K562 (cell line): Measurements from ENCODE around the gene HEATR1. TPM values are rescaled to one million over a fixed set of nuclear protein-coding genes. Genes with fewer than 3 reads are reported as not detected.

ENCODE experiments used
- ATAC-seq: fragments of 200-7000 bp; cut with Tn5 transposase; 3 replicates; pipeline ENCODE4 v1.9.1; 2020; ENCODE audit warnings: moderate library complexity
- BruUV-seq: library from RNA; stranded (reverse); fragments of 400-500 nt; replicated peaks from 2 replicates; lab custom pipeline; 2021; lab: Mats Ljungman, UMichigan
- CTCF ChIA-PET: fragments of 300-600 bp; formaldehyde crosslinking; extraction: SDS; loops from one replicate; lab custom pipeline; 2021; ENCODE audit warnings: low intra/inter-chr PET ratio; lab: Yijun Ruan, JAX
- POLR2A ChIA-PET: fragments of 300-600, 350-650 bp; sonication (Branson Sonifier 250); formaldehyde crosslinking; extraction: SDS; loops from one replicate; lab custom pipeline; 2021; ENCODE audit warnings: antibody characterized with exemption, inconsistent platforms; lab: Yijun Ruan, JAX
- DNase-seq, 4 experiments: peaks; one replicate each; pipeline versions ENCODE4 v3.0.0 to v3.0.0-alpha.2; 2011 to 2018; ENCODE audit warnings: low spot score in 3 of 4, mixed read lengths in 3 of 4; ENCODE audit errors: extremely low read depth in 1 of 4
- FAIRE-seq: peaks from 2 replicates; lab custom pipeline; 2011; peaks lifted over from hg19 to GRCh38; lab: Jason Lieb, UNC
- H2AFZ ChIP-seq: 2 replicates; pipeline ENCODE4 v1.6.0; 2011; ENCODE audit warnings: low read depth, low read length, control low read depth, inconsistent platforms
- H3K27ac ChIP-seq: fragments of 200-600 bp; 3 replicates; pipeline ENCODE4 v1.8.0; 2011; ENCODE audit warnings: low read depth, mild to moderate bottlenecking, control low read depth, inconsistent platforms, low read length, moderate library complexity, mixed read lengths; ENCODE audit errors: extremely low read depth
- H3K27me3 ChIP-seq, 2 experiments: fragments of 300-600 bp in 1 of 2; 2 replicates in 1 of 2; 3 replicates in 1 of 2; pipeline versions ENCODE4 v1.6.0 to v1.8.0; 2011; ENCODE audit warnings: inconsistent platforms in 2 of 2, low read length in 2 of 2, mild to moderate bottlenecking in 1 of 2, mixed read lengths in 1 of 2, moderate library complexity in 1 of 2; ENCODE audit not compliant: control insufficient read depth in 2 of 2, insufficient read depth in 2 of 2
- H3K36me3 ChIP-seq: fragments of 300-600 bp; 3 replicates; pipeline ENCODE4 v1.8.0; 2011; ENCODE audit warnings: mild to moderate bottlenecking, low read length, inconsistent platforms; ENCODE audit not compliant: control insufficient read depth, insufficient read depth
- H3K4me1 ChIP-seq, 2 experiments: fragments of 200-600 bp in 1 of 2; replicated peaks in 1 of 2; 2 replicates in 1 of 2; 3 replicates in 1 of 2; pipeline versions ENCODE4 v1.5.1 to v1.8.0; 2011; ENCODE audit warnings: inconsistent platforms in 2 of 2, low read length in 2 of 2, mild to moderate bottlenecking in 1 of 2, mixed read lengths in 1 of 2, moderate library complexity in 1 of 2; ENCODE audit not compliant: control insufficient read depth in 2 of 2, insufficient read depth in 2 of 2
- H3K4me2 ChIP-seq: 2 replicates; pipeline ENCODE4 v1.6.1; 2011; ENCODE audit warnings: low read length, control low read depth, inconsistent platforms, mixed read lengths; ENCODE audit not compliant: insufficient read depth
- H3K4me3 ChIP-seq: fragments of 200-600 bp; sonication (generic), shearing (Covaris generic); 2 replicates; pipeline ENCODE4 v1.5.1; 2016; ENCODE audit warnings: control low read depth, inconsistent platforms
- H3K79me2 ChIP-seq: fragments of 200-600 bp; 3 replicates; pipeline ENCODE4 v1.8.0; 2011; ENCODE audit warnings: low read length, inconsistent platforms; ENCODE audit not compliant: control insufficient read depth, insufficient read depth
- H3K9ac ChIP-seq, 2 experiments: 2 replicates each; pipeline versions ENCODE4 v1.6.0 to v1.6.1; 2011; ENCODE audit warnings: low read depth in 2 of 2, low read length in 2 of 2, control low read depth in 1 of 2, inconsistent platforms in 1 of 2, mild to moderate bottlenecking in 1 of 2, mixed read lengths in 1 of 2; ENCODE audit not compliant: insufficient read depth in 1 of 2
- H3K9me1 ChIP-seq: one replicate; pipeline ENCODE4 v1.6.0; 2011; ENCODE audit warnings: inconsistent platforms, mild to moderate bottlenecking, low read length, moderate library complexity; ENCODE audit not compliant: control insufficient read depth, insufficient read depth
- H3K9me3 ChIP-seq: replicated peaks from 2 replicates; pipeline ENCODE4 v1.5.1; 2011; ENCODE audit warnings: low read depth, low read length, inconsistent platforms; ENCODE audit not compliant: control insufficient read depth, insufficient read depth
- H4K20me1 ChIP-seq: replicated peaks from 2 replicates; pipeline ENCODE4 v1.6.1; 2011; ENCODE audit warnings: low read length, inconsistent platforms, mixed read lengths; ENCODE audit not compliant: control insufficient read depth, insufficient read depth
- ARID2 ChIP-seq: fragments of 450-650 bp; IDR thresholded peaks from 2 replicates; pipeline ENCODE4 v1.6.1; 2017; ENCODE audit warnings: antibody characterized with exemption, mild to moderate bottlenecking
- TFE3 ChIP-seq: fragments of 450-650 bp; formaldehyde crosslinking; IDR thresholded peaks from 2 replicates; pipeline ENCODE4 v1.4.0; 2020; ENCODE audit warnings: mild to moderate bottlenecking, mixed read lengths
- USF1 ChIP-seq: sonication (generic); formaldehyde crosslinking; IDR thresholded peaks from 2 replicates; pipeline ENCODE4 v1.9.0; 2022; ENCODE audit warnings: mild to moderate bottlenecking, missing genetic modification reagents
- WGBS: fragments of 100-300 bp; shearing (Covaris generic); methylation state at CpG from one replicate; pipeline ENCODE4 v1.1.6; 2016; ENCODE audit warnings: low coverage, mixed read lengths; ENCODE audit not compliant: insufficient coverage; ENCODE audit errors: missing lambda C conversion rate; 5-methylcytosine and 5-hydroxymethylcytosine counted together
- in situ Hi-C: fragments of 300-500 bp; cut with MboI; formaldehyde crosslinking; loops from 4 replicates; pipeline ENCODE4 v1.15.0; 2018; ENCODE audit warnings: inconsistent platforms, mixed read lengths
- intact Hi-C: fragments of 100-400 bp; cut with micrococcal nuclease; formaldehyde crosslinking; loops from 2 replicates; pipeline ENCODE4 v1.14.2; 2022
- polyA plus RNA-seq, 8 experiments: library from polyadenylated mRNA; depleted of rRNA in 4 of 8; stranded (reverse) in 5 of 8; unstranded in 3 of 8; fragments of >200 nt; fragmentation: Nextera tagmentation in 2 of 8; fragmentation: Illumina TruSeq in 1 of 8; extraction: Ambion mirVana in 2 of 8; extraction: Trizol in 1 of 8; gene quantifications; 2 replicates each; pipeline versions ENCODE4 v1.2.1 to v1.2.3, GENCODE V29; 2011 to 2014; ENCODE audit warnings: inconsistent platforms in 1 of 8, missing spikeins in 1 of 8
- total RNA-seq, 7 experiments: library from RNA; depleted of rRNA in 6 of 7; stranded (reverse); fragments of >200 nt in 6 of 7; fragmentation: Illumina TruSeq in 2 of 7; extraction: Trizol in 2 of 7; gene quantifications; 2 replicates each; pipeline versions ENCODE4 v1.2.1 to v1.2.3, GENCODE V29; 2011 to 2021; ENCODE audit warnings: low replicate concordance in 1 of 7

Gene HEATR1
- total and polyA plus RNA-seq, 9 of the 15 experiments (the other 6 are each of a cell fraction or from before 2014, with no cell fraction given), result 28.3 to 108 (median 50.9) TPM

GRCh38 chr1:236638945-236639344 is 34.6 kb upstream of the HEATR1 start:
- in situ Hi-C loops (loop anchor here (10.0 kb wide), 1 partner anchor 746 kb away; no protein-coding TSS in a partner anchor), intact Hi-C loops (no loop called here)
- Histone ChIP-seq H4K20me1 (no peaks in the 10 kb centered on the region), H3K36me3 (no peaks in the 10 kb centered on the region), H3K4me3 (no peak overlapping the region), H3K79me2 (no peaks in the 10 kb centered on the region), H3K9me3 (no peaks in the 10 kb centered on the region), H3K4me1 (peaks cover 0 to 5% of the 10 kb centered on the region in 2 experiments; a peak in 2 of 5 replicates), H3K9ac (no peak overlapping the region), H3K9me1 (no peaks in the 10 kb centered on the region), H3K4me2 (no peak overlapping the region; the same call in 1 of the 2 replicates), H2AFZ (no peak overlapping the region; the same call in 1 of the 2 replicates), H3K27ac (no peak overlapping the region), H3K27me3 (peaks cover 32 to 38% of the 10 kb centered on the region in 2 experiments)
- 3% methylated on average over 13 of the region's 13 CpGs for WGBS
- no peak for FAIRE-seq
- no peak for ATAC-seq
- TF ChIP-seq ARID2, result no peak
- TF ChIP-seq TFE3, result peak; percentile 32; the same call in 1 of the 2 replicates
- 0 out of 2 replicates have a peak, but pooled peaks have one; percentile 20 for TF ChIP-seq USF1 (CRISPR knock-in tag)
- DNase-seq, result no peak
- BruUV-seq, result no TSS peak
- ChIA-PET POLR2A (interaction anchor here (0.8 to 1.5 kb wide), 2 partner anchors 32 to 42 kb away, joined by 3 read pairs; no protein-coding TSS in a partner anchor), CTCF (no interaction called here)
